ENCODE measurements around the gene HDAC4.

The HDAC4 gene

GRCh38 chr2:239229545-239230279 lies 171.1 kb downstream of the HDAC4 start:
- no CpG with 5 or more reads among the region's 11 CpGs for WGBS (ENCODE audit: insufficient coverage, insufficient read length)
- DNase-seq (ENCODE audit: low read depth, low spot score) = no peak
- H3K27ac ChIP-seq (ENCODE audit: low read length) = no peak overlapping the region
- H3K36me3 ChIP-seq (ENCODE audit: control insufficient read depth, insufficient read depth, low read length) = no peaks in the 10 kb centered on the region
- H3K4me3 ChIP-seq (ENCODE audit: low read length) = no peak overlapping the region
- no peaks in the 10 kb centered on the region for H3K9me3 ChIP-seq (ENCODE audit: control insufficient read depth, insufficient read depth, low read length)
- H3K27me3 ChIP-seq (ENCODE audit: control insufficient read depth, insufficient read depth, low read length) = no peaks in the 10 kb centered on the region
- peaks cover 7% of the 10 kb centered on the region; the same call in 1 of the 2 replicates for H3K4me1 ChIP-seq (ENCODE audit: control insufficient read depth, insufficient read depth, low read length)

- no peak for DNase-seq (ENCODE audit: low read depth, low spot score)
- peaks cover 8% of the 10 kb centered on the region; the same call in 1 of the 2 replicates for H3K4me1 ChIP-seq (ENCODE audit: control insufficient read depth, insufficient read depth, low read length)
- no peak overlapping the region for H3K27ac ChIP-seq (ENCODE audit: low read length)
- no peaks in the 10 kb centered on the region for H3K36me3 ChIP-seq (ENCODE audit: control insufficient read depth, insufficient read depth, low read length)
- no CpG with 5 or more reads among the region's 14 CpGs for WGBS (ENCODE audit: insufficient coverage, insufficient read length)
- no peaks in the 10 kb centered on the region for H3K27me3 ChIP-seq (ENCODE audit: control insufficient read depth, insufficient read depth, low read length)
- no peaks in the 10 kb centered on the region for H3K9me3 ChIP-seq (ENCODE audit: control insufficient read depth, insufficient read depth, low read length)
- H3K4me3 ChIP-seq (ENCODE audit: low read length) = no peak overlapping the region
Measured at GRCh38 chr2:239227661-239228371, 173.0 kb downstream of the HDAC4 start.

- no peak overlapping the region for H3K27ac ChIP-seq (ENCODE audit: low read length)
- no CpG with 5 or more reads among the region's 17 CpGs for WGBS (ENCODE audit: insufficient coverage, insufficient read length)
- no peak for DNase-seq (ENCODE audit: low read depth, low spot score)
- H3K4me3 ChIP-seq (ENCODE audit: low read length) = no peak overlapping the region
- H3K36me3 ChIP-seq (ENCODE audit: control insufficient read depth, insufficient read depth, low read length) = no peaks in the 10 kb centered on the region
- H3K9me3 ChIP-seq (ENCODE audit: control insufficient read depth, insufficient read depth, low read length) = no peaks in the 10 kb centered on the region
- peaks cover 8% of the 10 kb centered on the region; the same call in 1 of the 2 replicates for H3K4me1 ChIP-seq (ENCODE audit: control insufficient read depth, insufficient read depth, low read length)
- H3K27me3 ChIP-seq (ENCODE audit: control insufficient read depth, insufficient read depth, low read length) = no peaks in the 10 kb centered on the region
Measured at GRCh38 chr2:239226677-239227581, 173.9 kb downstream of the HDAC4 start.

- H3K36me3 ChIP-seq (ENCODE audit: control insufficient read depth, insufficient read depth, low read length) = no peaks in the 10 kb centered on the region
- H3K27ac ChIP-seq (ENCODE audit: low read length) = no peak overlapping the region
- H3K9me3 ChIP-seq (ENCODE audit: control insufficient read depth, insufficient read depth, low read length) = no peaks in the 10 kb centered on the region
- H3K4me1 ChIP-seq (ENCODE audit: control insufficient read depth, insufficient read depth, low read length) = peaks cover 7% of the 10 kb centered on the region; the same call in 1 of the 2 replicates
- no peak for DNase-seq (ENCODE audit: low read depth, low spot score)
- no peak overlapping the region for H3K4me3 ChIP-seq (ENCODE audit: low read length)
- no CpG with 5 or more reads among the region's 13 CpGs for WGBS (ENCODE audit: insufficient coverage, insufficient read length)
- H3K27me3 ChIP-seq (ENCODE audit: control insufficient read depth, insufficient read depth, low read length) = no peaks in the 10 kb centered on the region
Measured at GRCh38 chr2:239225871-239226561, 174.8 kb downstream of the HDAC4 start.

GRCh38 chr2:239225371-239225851 lies 175.4 kb downstream of the HDAC4 start:
- no peak overlapping the region for H3K4me3 ChIP-seq (ENCODE audit: low read length)
- no CpG with 5 or more reads among the region's 13 CpGs for WGBS (ENCODE audit: insufficient coverage, insufficient read length)
- H3K27me3 ChIP-seq (ENCODE audit: control insufficient read depth, insufficient read depth, low read length) = no peaks in the 10 kb centered on the region
- no peak overlapping the region for H3K27ac ChIP-seq (ENCODE audit: low read length)
- no peaks in the 10 kb centered on the region for H3K36me3 ChIP-seq (ENCODE audit: control insufficient read depth, insufficient read depth, low read length)
- no peak for DNase-seq (ENCODE audit: low read depth, low spot score)
- H3K9me3 ChIP-seq (ENCODE audit: control insufficient read depth, insufficient read depth, low read length) = no peaks in the 10 kb centered on the region
- H3K4me1 ChIP-seq (ENCODE audit: control insufficient read depth, insufficient read depth, low read length) = peaks cover 7% of the 10 kb centered on the region; the same call in 1 of the 2 replicates

- Histone ChIP-seq H3K4me1 (ENCODE audit: control insufficient read depth, insufficient read depth, low read length) (peaks cover 7% of the 10 kb centered on the region; the same call in 1 of the 2 replicates), H3K27ac (ENCODE audit: low read length) (no peak overlapping the region), H3K4me3 (ENCODE audit: low read length) (no peak overlapping the region), H3K9me3 (ENCODE audit: control insufficient read depth, insufficient read depth, low read length) (no peaks in the 10 kb centered on the region), H3K36me3 (ENCODE audit: control insufficient read depth, insufficient read depth, low read length) (no peaks in the 10 kb centered on the region), H3K27me3 (ENCODE audit: control insufficient read depth, insufficient read depth, low read length) (no peaks in the 10 kb centered on the region)
- no peak for DNase-seq (ENCODE audit: low read depth, low spot score)
- WGBS (ENCODE audit: insufficient coverage, insufficient read length) = no CpG with 5 or more reads among the region's 2 CpGs
Measured at GRCh38 chr2:239224955-239225354, 175.9 kb downstream of the HDAC4 start.

- no peaks in the 10 kb centered on the region for H3K27me3 ChIP-seq (ENCODE audit: control insufficient read depth, insufficient read depth, low read length)
- no peaks in the 10 kb centered on the region for H3K36me3 ChIP-seq (ENCODE audit: control insufficient read depth, insufficient read depth, low read length)
- H3K4me1 ChIP-seq (ENCODE audit: control insufficient read depth, insufficient read depth, low read length) = peaks cover 7% of the 10 kb centered on the region; the same call in 1 of the 2 replicates
- no peak for DNase-seq (ENCODE audit: low read depth, low spot score)
- no peak overlapping the region for H3K4me3 ChIP-seq (ENCODE audit: low read length)
- no peak overlapping the region for H3K27ac ChIP-seq (ENCODE audit: low read length)
- WGBS (ENCODE audit: insufficient coverage, insufficient read length) = no CpG with 5 or more reads among the region's 13 CpGs
- no peaks in the 10 kb centered on the region for H3K9me3 ChIP-seq (ENCODE audit: control insufficient read depth, insufficient read depth, low read length)
Measured at GRCh38 chr2:239224199-239224570, 176.6 kb downstream of the HDAC4 start.

- H3K27ac ChIP-seq (ENCODE audit: low read length) = no peak overlapping the region
- H3K4me3 ChIP-seq (ENCODE audit: low read length) = no peak overlapping the region
- H3K27me3 ChIP-seq (ENCODE audit: control insufficient read depth, insufficient read depth, low read length) = no peaks in the 10 kb centered on the region
Measured at GRCh38 chr2:239223310-239224198, 177.3 kb downstream of the HDAC4 start.

GRCh38 chr2:239222706-239223309 lies 178.0 kb downstream of the HDAC4 start:
- Histone ChIP-seq H3K36me3 (ENCODE audit: control insufficient read depth, insufficient read depth, low read length) (no peaks in the 10 kb centered on the region), H3K4me3 (ENCODE audit: low read length) (no peak overlapping the region), H3K4me1 (ENCODE audit: control insufficient read depth, insufficient read depth, low read length) (peaks cover 7% of the 10 kb centered on the region; the same call in 1 of the 2 replicates), H3K9me3 (ENCODE audit: control insufficient read depth, insufficient read depth, low read length) (no peaks in the 10 kb centered on the region), H3K27me3 (ENCODE audit: control insufficient read depth, insufficient read depth, low read length) (no peaks in the 10 kb centered on the region), H3K27ac (ENCODE audit: low read length) (no peak overlapping the region)
- DNase-seq (ENCODE audit: low read depth, low spot score) = no peak
- no CpG with 5 or more reads among the region's 10 CpGs for WGBS (ENCODE audit: insufficient coverage, insufficient read length)

More at GRCh38 chr2:239223310-239224198, 177.3 kb downstream of the HDAC4 start:
- no CpG with 5 or more reads among the region's 24 CpGs for WGBS (ENCODE audit: insufficient coverage, insufficient read length)
- Histone ChIP-seq H3K4me1 (ENCODE audit: control insufficient read depth, insufficient read depth, low read length) (peaks cover 7% of the 10 kb centered on the region; the same call in 1 of the 2 replicates), H3K36me3 (ENCODE audit: control insufficient read depth, insufficient read depth, low read length) (no peaks in the 10 kb centered on the region), H3K9me3 (ENCODE audit: control insufficient read depth, insufficient read depth, low read length) (no peaks in the 10 kb centered on the region)
- DNase-seq (ENCODE audit: low read depth, low spot score) = no peak

Measured in iPS DF 6.9 (cell line).